Activated CD8-positive, alpha-beta memory T cell treated with anti-CD3 and anti-CD28 coated beads for 36 hours (primary cell): ENCODE results near the gene SPATA3. TPM values are rescaled to one million over a fixed set of nuclear protein-coding genes. Genes with fewer than 3 reads are reported as not detected.

Experiments
- CTCF ChIA-PET: fragments of 350-600 bp; sonication (Branson Sonifier 250); formaldehyde crosslinking; loops from one replicate; lab custom pipeline; 2021; ENCODE audit warnings: antibody characterized with exemption; lab: Charles Lee
- POLR2A ChIA-PET: fragments of 350-600 bp; sonication (Branson Sonifier 250); formaldehyde crosslinking; loops from one replicate; lab custom pipeline; 2021; ENCODE audit warnings: antibody characterized with exemption; lab: Charles Lee
- total RNA-seq, 2 experiments: library from RNA; stranded (reverse); gene quantifications; one replicate each; pipeline ENCODE4 v1.2.3, GENCODE V29; 2021

Gene SPATA3
- total RNA-seq, 2 experiments from 2014 or later = 0.21 to 0.44 TPM

- CTCF ChIA-PET = interaction anchor here (0.6 to 1.6 kb wide), 20 partner anchors 8 to 408 kb away, joined by 3 to 14 read pairs (median 3); no protein-coding TSS in a partner anchor
- POLR2A ChIA-PET = no interaction called here
Measured at GRCh38 chr2:231052494-231053451, 56.9 kb downstream of the SPATA3 start.

DNA sequence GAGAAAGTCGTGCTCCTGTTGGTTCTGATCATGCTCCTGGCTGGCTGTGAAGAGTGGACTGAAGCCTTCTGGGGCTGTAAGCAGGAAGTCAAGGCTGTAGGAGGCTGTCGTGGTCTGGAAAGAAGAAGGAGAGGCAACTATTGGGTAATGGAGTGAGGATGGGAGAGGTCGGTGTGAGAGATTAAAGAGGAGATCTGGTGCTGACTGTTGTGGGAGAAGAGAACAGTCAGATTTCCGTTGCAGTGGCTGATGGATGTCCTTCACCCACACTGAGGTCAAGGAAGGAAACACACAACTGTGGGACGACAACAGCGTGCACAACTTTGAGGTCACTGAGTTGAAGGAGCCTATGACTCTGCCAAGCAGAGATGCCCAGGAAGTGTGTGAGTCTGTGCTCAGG is 57.9 kb downstream of the SPATA3 start:
- ChIA-PET CTCF (interaction anchor here (0.9 to 1.6 kb wide), 2 partner anchors 24 to 230 kb away, joined by 3 to 14 read pairs; no protein-coding TSS in a partner anchor), POLR2A (no interaction called here)

GRCh38 chr2:231056453-231057416 is 60.8 kb downstream of the SPATA3 start, which contains the start of gene PSMD1:
Gene PSMD1, plus strand, starts transcription at chr2:231056867. Its CDS starts 159 bp downstream, at chr2:231057026.
- CTCF ChIA-PET = interaction anchor here (0.7 to 1.7 kb wide), 8 partner anchors 11 to 232 kb away, joined by 3 to 6 read pairs (median 3); no protein-coding TSS in a partner anchor
- POLR2A ChIA-PET = no interaction called here

DNA sequence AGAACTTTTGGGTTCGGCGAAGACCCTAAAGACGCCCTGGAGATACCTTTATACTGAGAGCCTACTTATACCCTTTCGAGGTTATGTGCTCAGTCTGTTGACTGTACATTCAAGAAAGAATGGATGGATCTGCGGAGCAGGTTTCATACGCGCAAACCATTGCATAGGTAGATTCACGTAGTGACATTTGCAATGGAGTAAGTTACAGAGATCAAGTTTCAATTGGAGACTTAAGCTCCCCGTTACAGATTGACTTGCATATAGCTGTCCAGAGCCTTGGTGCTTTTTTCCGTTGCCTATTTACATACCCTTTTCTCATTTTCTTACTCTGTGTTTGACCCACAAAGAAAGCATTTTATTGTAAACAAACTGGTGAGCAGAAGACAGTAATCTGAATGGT is 61.7 kb downstream of the SPATA3 start:
- POLR2A ChIA-PET = no interaction called here
- CTCF ChIA-PET = interaction anchor here (0.9 to 1.7 kb wide), 6 partner anchors 12 to 233 kb away, joined by 3 to 6 read pairs (median 3); no protein-coding TSS in a partner anchor

Other genes starting within 250 kb of the SPATA3 start
- 10 to 100 TPM; 50.4 to 55.0 TPM for gene ITM2C, start 131.2 kb upstream of the SPATA3 start, total RNA-seq
- 1 to 10 TPM; 4.4 to 5.6 TPM for gene GPR55, start 70.9 kb upstream of the SPATA3 start, total RNA-seq
- under 1 TPM; 0.34 to 0.50 TPM for gene C2orf72, start 41.4 kb downstream of the SPATA3 start, total RNA-seq
- gene PSMD1, start 60.7 kb downstream of the SPATA3 start, total RNA-seq = 100 to 1,000 TPM; 159 to 164 TPM
- gene HTR2B, start 128.9 kb downstream of the SPATA3 start, total RNA-seq = not detected
- 1 to 10 TPM; 5.7 to 7.4 TPM for gene ARMC9, start 202.5 kb downstream of the SPATA3 start, total RNA-seq